Measurements from ENCODE around the gene TNN. TPM values are rescaled to one million over a fixed set of nuclear protein-coding genes. Genes with fewer than 3 reads are reported as not detected.

The TNN gene
- total RNA-seq, 3 donors from 2014 or later: 0.06 TPM; not detected in 2

- H3K36me3 ChIP-seq (ENCODE audit: low read depth): no peaks in the 10 kb centered on the region
- no peaks in the 10 kb centered on the region for H3K4me1 ChIP-seq (ENCODE audit: low read depth)
- H3K4me3 ChIP-seq: no peak overlapping the region
- intact Hi-C loops (cut with DNase I, micrococcal nuclease): loop anchor here (10.0 kb wide), 1 partner anchor 91 kb away; no protein-coding TSS in a partner anchor
- no peaks in the 10 kb centered on the region for H3K9me3 ChIP-seq
- no peak for DNase-seq
- no peak for ATAC-seq
- TF ChIP-seq, protein P1, sequence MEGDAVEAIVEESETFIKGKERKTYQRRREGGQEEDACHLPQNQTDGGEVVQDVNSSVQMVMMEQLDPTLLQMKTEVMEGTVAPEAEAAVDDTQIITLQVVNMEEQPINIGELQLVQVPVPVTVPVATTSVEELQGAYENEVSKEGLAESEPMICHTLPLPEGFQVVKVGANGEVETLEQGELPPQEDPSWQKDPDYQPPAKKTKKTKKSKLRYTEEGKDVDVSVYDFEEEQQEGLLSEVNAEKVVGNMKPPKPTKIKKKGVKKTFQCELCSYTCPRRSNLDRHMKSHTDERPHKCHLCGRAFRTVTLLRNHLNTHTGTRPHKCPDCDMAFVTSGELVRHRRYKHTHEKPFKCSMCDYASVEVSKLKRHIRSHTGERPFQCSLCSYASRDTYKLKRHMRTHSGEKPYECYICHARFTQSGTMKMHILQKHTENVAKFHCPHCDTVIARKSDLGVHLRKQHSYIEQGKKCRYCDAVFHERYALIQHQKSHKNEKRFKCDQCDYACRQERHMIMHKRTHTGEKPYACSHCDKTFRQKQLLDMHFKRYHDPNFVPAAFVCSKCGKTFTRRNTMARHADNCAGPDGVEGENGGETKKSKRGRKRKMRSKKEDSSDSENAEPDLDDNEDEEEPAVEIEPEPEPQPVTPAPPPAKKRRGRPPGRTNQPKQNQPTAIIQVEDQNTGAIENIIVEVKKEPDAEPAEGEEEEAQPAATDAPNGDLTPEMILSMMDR (IDR thresholded peaks at IDR 0.05): no peak
Observed at GRCh38 chr1:175033953-175034352, 33.7 kb upstream of the TNN start.

- intact Hi-C loops (cut with DNase I, micrococcal nuclease): loop anchor here (10.0 kb wide), 1 partner anchor 90 kb away; no protein-coding TSS in a partner anchor
- Histone ChIP-seq H3K36me3 (ENCODE audit: low read depth) (no peaks in the 10 kb centered on the region), H3K9me3 (no peaks in the 10 kb centered on the region), H3K4me3 (no peak overlapping the region), H3K4me1 (ENCODE audit: low read depth) (no peaks in the 10 kb centered on the region)
- DNase-seq (no peak), ATAC-seq (no peak)
- TF ChIP-seq, protein P1 (IDR thresholded peaks at IDR 0.05): no peak
Observed at GRCh38 chr1:175034775-175035174, 32.9 kb upstream of the TNN start.

DNA sequence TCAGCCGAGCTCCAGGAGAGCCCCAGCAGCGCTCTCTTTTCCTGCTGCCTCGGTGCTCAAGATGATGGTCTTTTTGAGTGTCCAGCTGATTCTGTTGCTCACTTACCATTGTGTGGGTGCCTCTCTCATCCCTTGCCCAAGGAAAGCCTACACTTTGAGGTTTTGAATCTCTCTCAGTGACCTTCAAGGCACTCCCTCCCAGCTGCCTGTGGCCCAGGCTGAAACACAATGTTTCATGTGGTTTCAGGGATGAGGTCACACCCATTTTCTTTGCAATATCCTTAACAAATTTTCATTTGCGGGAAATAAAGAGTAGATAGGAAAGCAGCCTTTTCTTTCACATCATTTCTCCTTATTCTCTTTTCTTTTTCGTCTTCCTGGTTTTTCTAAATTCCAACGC is 31.8 kb upstream of the TNN start:
- H3K9me3 ChIP-seq: no peaks in the 10 kb centered on the region
- H3K36me3 ChIP-seq (ENCODE audit: low read depth): no peaks in the 10 kb centered on the region
- intact Hi-C loops (cut with DNase I, micrococcal nuclease): loop anchor here (10.0 kb wide), 1 partner anchor 89 kb away; no protein-coding TSS in a partner anchor
- ATAC-seq: no peak
- no peaks in the 10 kb centered on the region for H3K4me1 ChIP-seq (ENCODE audit: low read depth)
- H3K4me3 ChIP-seq: no peak overlapping the region
- TF ChIP-seq, protein P1 (IDR thresholded peaks at IDR 0.05): no peak
- DNase-seq: no peak

GRCh38 chr1:175036476-175036875 is 31.2 kb upstream of the TNN start:
- Histone ChIP-seq H3K4me3 (no peak overlapping the region), H3K36me3 (ENCODE audit: low read depth) (no peaks in the 10 kb centered on the region), H3K4me1 (ENCODE audit: low read depth) (no peaks in the 10 kb centered on the region), H3K9me3 (no peaks in the 10 kb centered on the region)
- intact Hi-C loops (cut with DNase I, micrococcal nuclease): loop anchor here (10.0 kb wide), 1 partner anchor 88 kb away; no protein-coding TSS in a partner anchor
- TF ChIP-seq, protein P1 (IDR thresholded peaks at IDR 0.05): no peak
- DNase-seq (no peak), ATAC-seq (no peak)

GRCh38 chr1:175037416-175037815 is 30.2 kb upstream of the TNN start:
- intact Hi-C loops (cut with DNase I, micrococcal nuclease): loop anchor here (10.0 kb wide), 1 partner anchor 87 kb away; no protein-coding TSS in a partner anchor
- no peaks in the 10 kb centered on the region for H3K36me3 ChIP-seq (ENCODE audit: low read depth)
- no peak overlapping the region for H3K4me3 ChIP-seq
- ATAC-seq (no peak), DNase-seq (no peak)
- H3K4me1 ChIP-seq (ENCODE audit: low read depth): no peaks in the 10 kb centered on the region
- H3K9me3 ChIP-seq: no peaks in the 10 kb centered on the region
- TF ChIP-seq, protein P1 (IDR thresholded peaks at IDR 0.05): no peak

Measured in mucosa of descending colon (tissue), 3 donors.